Measurements from ENCODE around the gene CAMSAP1. TPM values are rescaled to one million over a fixed set of nuclear protein-coding genes. Genes with fewer than 3 reads are reported as not detected.

The CAMSAP1 gene
- total and polyA plus RNA-seq, 11 donors: 10.9 to 38.3 (median 19.9) TPM

DNA sequence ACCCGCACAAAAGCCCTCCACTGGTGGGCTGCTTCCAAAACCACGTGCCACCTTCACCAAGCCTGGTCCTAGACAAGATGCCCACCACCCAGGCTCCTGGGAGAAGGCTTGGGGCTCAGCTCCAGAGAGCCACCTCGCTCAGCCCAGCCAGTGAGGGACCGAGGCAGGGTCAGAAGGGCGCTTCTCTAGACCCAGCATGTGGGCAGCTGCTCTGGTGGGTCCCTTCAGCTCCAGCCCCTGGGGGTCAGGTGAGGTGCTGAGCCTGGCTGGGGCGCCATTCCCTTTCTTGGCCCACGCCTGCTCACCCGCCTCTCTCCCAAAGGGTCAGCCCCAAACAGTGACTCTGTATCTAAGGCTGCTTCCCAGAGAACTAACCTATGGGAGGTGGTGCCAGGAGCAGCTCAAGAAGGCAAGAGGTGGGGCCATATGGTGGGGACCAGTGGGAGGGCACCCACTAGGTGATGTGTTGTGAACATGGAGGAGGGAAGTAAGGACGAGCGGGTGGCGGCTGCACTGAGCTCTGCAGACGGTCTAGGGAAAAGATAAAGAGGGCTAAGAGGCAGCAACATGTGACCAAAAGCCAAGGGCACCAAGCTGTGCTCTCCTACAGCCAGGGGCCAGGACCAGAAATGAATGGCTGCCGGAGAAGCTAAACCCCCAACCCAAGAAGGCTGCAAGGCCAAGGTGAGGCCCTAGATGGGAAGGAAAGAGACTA, 79.3 kb downstream of the CAMSAP1 start:
- 97 to 98% (median 97%) methylated on average over 13 of the region's 13 CpGs for WGBS, 4 donors
- no peak overlapping the region for H3K27ac ChIP-seq
- ATAC-seq: no peak
- H3K4me3 ChIP-seq: no peak overlapping the region
- DNase-seq: no peak
- H3K4me1 ChIP-seq: no peaks in the 10 kb centered on the region
- peaks cover 0 to 17% (median 3%) of the 10 kb centered on the region in 12 donors for H3K9me3 ChIP-seq
- H3K36me3 ChIP-seq: peaks cover 0 to 37% (median 18%) of the 10 kb centered on the region in 9 donors
- no peaks in the 10 kb centered on the region for H3K27me3 ChIP-seq
- intact Hi-C loops (cut with DNase I): no loop called here
- TF ChIP-seq, protein P1, sequence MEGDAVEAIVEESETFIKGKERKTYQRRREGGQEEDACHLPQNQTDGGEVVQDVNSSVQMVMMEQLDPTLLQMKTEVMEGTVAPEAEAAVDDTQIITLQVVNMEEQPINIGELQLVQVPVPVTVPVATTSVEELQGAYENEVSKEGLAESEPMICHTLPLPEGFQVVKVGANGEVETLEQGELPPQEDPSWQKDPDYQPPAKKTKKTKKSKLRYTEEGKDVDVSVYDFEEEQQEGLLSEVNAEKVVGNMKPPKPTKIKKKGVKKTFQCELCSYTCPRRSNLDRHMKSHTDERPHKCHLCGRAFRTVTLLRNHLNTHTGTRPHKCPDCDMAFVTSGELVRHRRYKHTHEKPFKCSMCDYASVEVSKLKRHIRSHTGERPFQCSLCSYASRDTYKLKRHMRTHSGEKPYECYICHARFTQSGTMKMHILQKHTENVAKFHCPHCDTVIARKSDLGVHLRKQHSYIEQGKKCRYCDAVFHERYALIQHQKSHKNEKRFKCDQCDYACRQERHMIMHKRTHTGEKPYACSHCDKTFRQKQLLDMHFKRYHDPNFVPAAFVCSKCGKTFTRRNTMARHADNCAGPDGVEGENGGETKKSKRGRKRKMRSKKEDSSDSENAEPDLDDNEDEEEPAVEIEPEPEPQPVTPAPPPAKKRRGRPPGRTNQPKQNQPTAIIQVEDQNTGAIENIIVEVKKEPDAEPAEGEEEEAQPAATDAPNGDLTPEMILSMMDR (IDR thresholded peaks at IDR 0.05): no peak

GRCh38 chr9:135827301-135827700, 80.0 kb downstream of the CAMSAP1 start:
- intact Hi-C loops (cut with DNase I): no loop called here
- Histone ChIP-seq H3K27ac (no peak overlapping the region), H3K36me3 (peaks cover 0 to 44% (median 26%) of the 10 kb centered on the region in 9 donors), H3K4me3 (no peak overlapping the region), H3K27me3 (no peaks in the 10 kb centered on the region), H3K4me1 (no peaks in the 10 kb centered on the region), H3K9me3 (peaks cover 0 to 17% (median 3%) of the 10 kb centered on the region in 12 donors)
- 92 to 98% (median 94%) methylated on average over 12 of the region's 12 CpGs for WGBS, 4 donors
- TF ChIP-seq POLR2A (IDR thresholded peaks at IDR 0.05): no peak
- TF ChIP-seq, protein P1 (IDR thresholded peaks at IDR 0.05): no peak
- no peak for DNase-seq
- ATAC-seq: no peak

DNA sequence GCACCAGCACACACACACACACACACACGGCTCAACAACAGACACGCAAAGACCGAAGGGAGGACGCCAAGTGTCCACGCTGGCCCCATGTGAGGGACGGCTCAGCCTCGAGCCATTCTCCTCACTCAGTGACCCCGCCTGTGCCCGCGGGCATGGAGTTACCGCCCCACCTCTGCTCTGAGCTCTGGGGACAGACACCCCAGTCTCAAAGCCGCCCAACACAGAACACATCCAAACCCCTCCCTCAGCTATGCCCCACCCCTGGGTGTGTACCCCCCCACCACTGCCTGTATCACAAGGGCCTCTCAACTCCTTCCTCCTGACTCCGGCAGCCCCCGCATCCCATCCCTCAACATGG, 81.2 kb downstream of the CAMSAP1 start:
- no peaks in the 10 kb centered on the region for H3K27me3 ChIP-seq
- peak in 1 of 4 donors; percentile 31 for ATAC-seq
- peaks cover 0 to 17% (median 3%) of the 10 kb centered on the region in 12 donors for H3K9me3 ChIP-seq
- TF ChIP-seq, protein P1 (IDR thresholded peaks at IDR 0.05): no peak
- no peak for TF ChIP-seq POLR2A (IDR thresholded peaks at IDR 0.05)
- H3K36me3 ChIP-seq: peaks cover 0 to 55% (median 37%) of the 10 kb centered on the region in 9 donors
- no peak overlapping the region for H3K4me3 ChIP-seq
- 93 to 99% (median 97%) methylated on average over 14 of the region's 14 CpGs for WGBS, 4 donors
- DNase-seq: no peak
- no peak overlapping the region for H3K27ac ChIP-seq
- intact Hi-C loops (cut with DNase I): no loop called here
- no peaks in the 10 kb centered on the region for H3K4me1 ChIP-seq

GRCh38 chr9:135825435-135826187, 81.7 kb downstream of the CAMSAP1 start:
- H3K4me3 ChIP-seq: no peak overlapping the region
- peaks cover 0 to 61% (median 42%) of the 10 kb centered on the region in 9 donors for H3K36me3 ChIP-seq
- H3K4me1 ChIP-seq: no peaks in the 10 kb centered on the region
- H3K9me3 ChIP-seq: peaks cover 0 to 17% (median 3%) of the 10 kb centered on the region in 12 donors
- WGBS, 4 donors: 92 to 95% (median 93%) methylated on average over 24 to 25 of the region's 25 CpGs
- no peak overlapping the region for H3K27ac ChIP-seq
- H3K27me3 ChIP-seq: no peaks in the 10 kb centered on the region
- ATAC-seq (no peak), DNase-seq (no peak)
- TF ChIP-seq, protein P1 (IDR thresholded peaks at IDR 0.05): no peak
- no peak for TF ChIP-seq POLR2A (IDR thresholded peaks at IDR 0.05)
- intact Hi-C loops (cut with DNase I): no loop called here
